Daoy (cell line): ENCODE data around the gene DTWD2. TPM values are rescaled to one million over a fixed set of nuclear protein-coding genes. Genes with fewer than 3 reads are reported as not detected.
"Not testable (repeated sequence)": the region's sequence is repeated elsewhere in the genome, so short reads cannot be mapped to it uniquely, and the experiment has no call there.

Experiments
- DNase-seq: peaks from one replicate; pipeline ENCODE4 v3.0.0-alpha.2; 2015; ENCODE audit warnings: low read depth
- total RNA-seq: library from RNA; depleted of rRNA; stranded (reverse); fragments of >200 nt; shearing (Covaris generic); gene quantifications from 2 replicates; pipeline ENCODE4 v1.2.3, GENCODE V29; 2014

Gene DTWD2
- total RNA-seq, 1 experiment from 2014 or later, result 10.7 TPM

DNA sequence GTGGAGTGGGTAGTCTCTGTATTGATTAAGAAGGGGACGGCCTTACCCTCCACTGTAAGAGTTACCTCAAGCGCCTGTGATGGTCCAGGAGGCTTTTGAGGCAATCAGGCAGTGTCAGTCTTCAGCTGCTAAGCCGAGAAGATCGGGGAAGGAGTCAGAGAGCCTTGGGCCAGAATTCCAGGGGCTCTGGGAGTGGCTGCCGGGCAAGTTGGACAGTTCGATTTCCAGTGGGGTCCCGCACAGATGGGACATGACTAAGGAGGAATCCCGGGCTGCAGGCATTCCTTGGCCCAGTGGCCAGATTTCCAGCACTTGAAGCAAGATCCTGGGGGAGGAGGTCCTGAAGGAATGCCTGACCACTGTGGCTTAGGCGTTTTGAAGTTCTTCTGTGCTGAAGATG lies 38.0 kb downstream of the DTWD2 start:
- not testable (repeated sequence) for DNase-seq

DNA sequence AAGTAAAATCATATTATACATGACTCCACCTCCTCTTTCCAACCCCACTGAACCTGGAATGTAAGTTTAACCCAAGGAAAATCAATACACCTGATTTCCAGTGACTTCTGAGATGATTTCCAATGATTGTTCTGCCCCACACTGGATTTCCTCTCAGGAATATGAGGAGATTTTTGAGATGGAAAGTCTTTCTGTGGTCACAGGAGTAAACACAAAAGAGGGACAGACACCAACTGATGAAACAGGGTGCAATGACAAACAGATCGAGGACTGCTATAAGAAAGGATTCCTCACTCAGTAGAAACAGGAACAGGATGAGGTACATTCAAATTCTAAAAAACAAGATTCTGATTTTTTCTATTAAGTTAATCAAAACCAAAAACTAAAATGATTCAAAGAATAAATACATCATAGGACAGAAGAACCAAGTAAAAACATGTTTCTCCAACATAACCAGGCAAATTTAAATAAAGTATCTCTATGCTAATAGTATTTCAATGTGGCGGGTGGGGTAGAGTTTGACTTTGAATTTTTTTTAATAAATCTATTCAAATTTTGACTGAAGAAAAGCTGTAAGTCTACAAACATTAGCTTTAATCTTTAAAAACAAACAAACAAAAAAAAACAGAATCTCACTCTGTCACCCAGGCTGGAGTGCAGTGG lies 42.1 kb downstream of the DTWD2 start:
- DNase-seq, result no peak

DNA sequence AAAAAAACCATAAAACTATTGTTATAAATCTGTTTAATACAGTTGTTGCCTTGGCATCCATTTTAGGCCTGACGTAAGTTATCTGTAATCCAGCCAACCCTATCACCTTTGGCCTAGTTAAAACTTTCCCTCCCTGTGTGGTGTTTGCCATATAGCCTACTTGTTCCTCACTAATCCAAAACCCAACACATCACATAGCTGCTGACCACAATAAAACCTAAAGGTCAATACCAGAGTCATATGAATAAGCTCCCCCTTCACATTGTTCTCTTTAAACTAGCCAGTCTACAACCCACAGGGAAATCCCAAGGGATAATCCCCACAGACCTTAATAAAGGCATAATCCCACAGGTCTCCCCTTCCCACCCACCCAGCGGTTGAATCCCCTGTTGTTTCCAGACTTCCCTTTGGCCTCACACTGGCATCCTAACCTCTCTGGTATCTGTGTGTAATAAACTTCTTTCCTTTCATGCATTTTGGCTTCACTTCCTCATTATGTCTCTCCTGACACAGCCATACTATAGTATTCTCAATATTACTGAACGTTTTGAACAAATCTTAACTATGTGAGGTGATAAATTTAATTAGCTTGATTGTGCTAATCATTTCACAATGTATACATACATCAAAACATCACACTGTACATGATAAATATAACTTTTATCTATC lies 50.8 kb downstream of the DTWD2 start:
- DNase-seq, result peak; percentile 45

DNA sequence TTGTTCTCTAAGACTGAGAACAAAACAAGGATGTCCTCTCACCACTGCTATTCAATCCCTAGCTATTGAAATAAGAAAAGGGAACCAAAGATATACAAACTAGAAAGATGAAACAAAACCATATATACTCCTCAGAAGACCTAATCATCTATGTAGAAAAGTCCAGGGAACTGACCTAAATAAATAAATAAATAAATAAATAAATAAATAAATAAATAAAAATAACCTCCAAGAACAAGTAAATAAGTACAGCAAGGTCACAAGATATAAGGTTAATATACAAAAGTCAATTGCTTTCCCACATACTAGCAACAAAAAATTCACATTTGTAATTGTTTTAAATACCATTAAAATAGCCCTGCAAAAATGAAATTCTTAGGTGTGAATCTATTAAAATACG lies 54.6 kb downstream of the DTWD2 start:
- DNase-seq, result no peak

DNA sequence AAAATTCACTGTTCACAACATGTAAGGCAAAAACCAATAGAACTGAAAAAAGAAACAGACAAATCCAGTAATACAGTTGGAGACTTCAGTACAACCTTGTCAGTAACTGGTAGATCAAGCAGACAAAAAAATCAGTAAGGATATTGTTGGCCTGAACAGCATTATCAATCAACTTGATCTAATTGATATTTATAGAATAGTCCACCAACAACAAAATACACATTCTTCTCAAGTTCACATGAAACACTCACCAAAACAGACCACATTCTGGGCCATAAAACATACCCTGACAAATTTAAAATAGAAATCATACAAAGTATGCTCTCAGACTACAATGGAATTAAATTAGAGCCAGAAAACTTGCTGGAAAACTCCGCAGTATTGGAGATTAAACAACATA lies 56.8 kb downstream of the DTWD2 start:
- no peak for DNase-seq

DNA sequence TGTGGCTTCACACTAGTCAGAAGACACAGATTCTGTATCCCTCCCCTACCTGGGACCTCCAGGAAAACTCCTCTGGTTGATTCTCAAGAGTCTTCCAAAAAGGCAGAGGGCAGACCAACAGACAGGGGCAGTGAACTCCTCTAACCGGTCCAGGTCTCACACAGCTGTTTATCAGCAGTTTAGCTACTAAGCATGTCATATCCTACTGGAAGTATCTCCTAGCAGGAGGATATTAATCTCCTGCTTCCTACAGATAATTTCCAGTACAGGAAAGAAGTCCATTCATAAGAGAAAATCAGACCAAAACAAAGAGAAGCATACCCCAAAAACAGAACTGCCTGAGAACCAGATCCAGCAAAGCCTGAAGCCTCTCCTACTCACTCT lies 64.3 kb downstream of the DTWD2 start:
- DNase-seq, result no peak

DNA sequence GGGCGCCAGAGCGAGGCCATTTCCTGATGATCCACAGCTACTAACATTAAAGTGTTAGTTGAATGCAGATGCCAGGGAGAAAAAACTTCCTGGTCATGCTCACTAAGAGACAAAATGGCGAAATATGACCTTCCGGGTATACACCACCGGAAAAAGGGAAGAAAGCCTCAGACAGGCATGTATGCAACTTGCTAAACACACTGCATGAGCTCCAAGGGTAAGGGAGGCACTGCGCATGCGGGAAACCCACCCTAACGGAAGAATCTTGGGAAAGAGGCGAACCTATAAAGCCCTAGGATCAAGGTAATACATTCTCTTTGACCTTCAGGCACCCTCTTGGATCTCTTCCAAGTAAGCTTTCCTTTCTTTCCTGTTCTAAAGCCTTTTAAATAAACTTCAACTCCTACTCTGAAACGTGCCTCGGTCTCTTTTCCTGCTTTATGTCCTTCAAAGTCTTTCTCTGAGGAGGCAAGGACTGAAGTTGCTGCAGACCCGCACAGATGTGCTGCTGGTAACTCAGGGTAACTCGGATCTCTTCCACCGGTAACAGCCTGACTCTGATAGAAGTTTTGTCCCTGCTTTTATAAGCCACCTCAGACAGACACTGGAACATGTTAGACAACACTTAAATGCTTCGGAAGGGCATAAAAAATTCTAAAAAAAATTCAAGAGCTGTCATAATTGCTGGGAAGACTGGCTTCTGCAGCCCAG lies 64.9 kb downstream of the DTWD2 start:
- no peak for DNase-seq

DNA sequence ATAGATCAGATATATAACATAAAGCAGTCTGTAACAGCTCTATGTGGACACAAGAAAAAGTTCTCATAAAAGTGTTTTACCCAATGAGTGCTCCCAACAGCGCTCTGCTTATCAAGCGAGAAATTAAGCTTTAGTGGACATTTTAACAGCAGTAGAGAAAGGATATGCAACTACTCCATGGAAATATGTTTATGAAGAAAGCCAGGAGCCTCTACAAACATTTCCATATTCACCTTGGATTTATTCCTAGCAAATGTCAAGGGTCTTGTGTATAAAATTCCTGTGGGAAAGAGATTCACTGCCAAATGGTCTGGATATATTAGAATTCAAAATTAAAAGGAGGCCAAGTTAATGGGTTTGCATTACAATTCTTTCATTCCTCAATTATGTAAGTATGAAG lies 66.5 kb downstream of the DTWD2 start:
- DNase-seq, result no peak

DNA sequence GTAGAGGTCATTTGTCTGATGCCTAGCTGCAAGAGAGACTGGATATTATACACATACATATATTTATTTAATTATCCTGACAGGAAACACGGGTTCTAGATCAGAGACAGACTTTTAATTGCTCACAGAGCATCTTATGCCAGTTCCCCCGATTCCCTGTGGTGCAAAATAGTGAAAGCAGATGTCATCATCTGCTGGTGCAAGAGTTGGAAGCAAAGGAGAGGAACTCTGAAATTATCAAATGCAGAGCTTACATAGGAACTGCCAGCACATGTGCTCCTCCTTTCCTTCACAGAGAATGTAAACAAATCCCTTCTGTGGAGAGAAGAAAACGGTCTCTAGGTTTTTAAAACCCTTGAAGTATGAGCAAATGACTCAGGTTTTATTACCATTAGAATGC lies 69.3 kb downstream of the DTWD2 start:
- no peak for DNase-seq

DNA sequence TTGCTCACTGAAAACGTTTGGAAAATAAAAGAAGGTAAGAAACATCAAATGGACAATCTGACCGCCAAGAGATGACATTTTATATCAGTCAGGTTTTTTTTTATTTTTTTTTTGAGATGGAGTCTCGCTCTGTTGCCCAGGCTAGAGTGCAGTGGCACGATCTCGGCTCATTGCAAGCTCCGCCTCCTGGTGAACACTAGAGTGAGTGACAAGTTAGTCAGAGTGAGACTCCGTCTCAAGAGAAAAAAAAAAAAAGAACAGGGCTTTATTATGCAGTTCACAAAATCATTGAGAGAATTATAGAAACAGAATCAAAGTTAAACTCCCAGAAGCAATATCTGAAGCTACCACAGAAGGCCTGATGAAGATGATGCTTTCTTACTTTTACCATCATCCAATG lies 70.1 kb downstream of the DTWD2 start:
- DNase-seq, result no peak

DNA sequence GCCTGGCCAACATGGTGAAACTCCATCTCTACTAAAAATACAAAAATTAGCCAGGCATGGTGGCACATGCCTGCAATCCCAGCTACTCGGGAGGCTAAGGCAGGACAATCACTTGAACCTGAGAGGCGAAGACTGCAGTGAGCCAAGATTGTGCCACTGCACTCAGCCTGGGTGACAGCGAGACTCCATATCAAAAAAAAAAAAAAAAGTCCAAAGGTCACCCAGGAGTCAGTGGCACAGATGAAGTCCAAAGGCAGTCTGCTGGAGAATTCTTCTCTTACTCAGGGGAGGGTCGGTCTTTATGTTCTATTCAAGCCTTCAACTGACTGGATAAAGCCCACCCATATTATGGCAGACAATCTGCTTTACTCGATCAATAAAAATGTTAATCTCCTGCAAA lies 80.8 kb downstream of the DTWD2 start:
- not testable (repeated sequence) for DNase-seq

DNA sequence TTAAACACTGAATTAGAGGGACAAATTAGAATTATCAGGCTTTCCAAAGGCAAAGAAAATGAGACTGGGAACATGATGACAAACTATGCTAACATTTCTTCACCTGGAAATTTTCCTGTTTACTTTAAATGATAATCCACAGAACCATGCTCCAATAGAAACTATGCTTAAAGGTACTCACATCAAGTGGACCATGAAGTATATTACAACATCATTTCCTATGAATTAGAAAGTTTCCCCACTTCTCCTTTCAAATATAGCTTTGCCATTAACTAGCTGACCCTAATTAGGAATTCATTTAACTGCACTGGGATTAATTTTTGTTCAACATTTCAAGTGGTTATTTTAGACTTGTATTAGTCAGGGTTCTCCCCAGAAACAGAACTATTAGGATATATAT lies 81.4 kb downstream of the DTWD2 start:
- DNase-seq, result no peak

DNA sequence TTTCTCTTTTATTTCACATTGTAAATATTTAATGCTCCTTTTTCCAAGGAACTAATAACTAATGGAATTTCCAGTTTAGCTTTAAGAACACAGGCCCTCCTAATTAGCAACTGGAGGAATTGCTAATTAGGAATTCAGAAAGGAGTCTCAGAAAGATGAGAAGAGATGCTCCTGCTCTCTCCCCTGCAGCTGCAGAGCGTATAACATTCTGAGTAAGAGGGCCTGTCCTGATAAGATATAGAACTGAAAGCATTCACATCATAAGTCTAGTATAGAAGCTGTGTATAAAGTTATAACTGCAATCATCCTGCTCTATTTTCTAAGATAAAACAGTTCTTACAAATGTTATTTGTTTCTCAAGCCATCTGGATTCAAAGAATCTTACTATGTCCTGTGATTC lies 83.2 kb downstream of the DTWD2 start:
- DNase-seq, result no peak

DNA sequence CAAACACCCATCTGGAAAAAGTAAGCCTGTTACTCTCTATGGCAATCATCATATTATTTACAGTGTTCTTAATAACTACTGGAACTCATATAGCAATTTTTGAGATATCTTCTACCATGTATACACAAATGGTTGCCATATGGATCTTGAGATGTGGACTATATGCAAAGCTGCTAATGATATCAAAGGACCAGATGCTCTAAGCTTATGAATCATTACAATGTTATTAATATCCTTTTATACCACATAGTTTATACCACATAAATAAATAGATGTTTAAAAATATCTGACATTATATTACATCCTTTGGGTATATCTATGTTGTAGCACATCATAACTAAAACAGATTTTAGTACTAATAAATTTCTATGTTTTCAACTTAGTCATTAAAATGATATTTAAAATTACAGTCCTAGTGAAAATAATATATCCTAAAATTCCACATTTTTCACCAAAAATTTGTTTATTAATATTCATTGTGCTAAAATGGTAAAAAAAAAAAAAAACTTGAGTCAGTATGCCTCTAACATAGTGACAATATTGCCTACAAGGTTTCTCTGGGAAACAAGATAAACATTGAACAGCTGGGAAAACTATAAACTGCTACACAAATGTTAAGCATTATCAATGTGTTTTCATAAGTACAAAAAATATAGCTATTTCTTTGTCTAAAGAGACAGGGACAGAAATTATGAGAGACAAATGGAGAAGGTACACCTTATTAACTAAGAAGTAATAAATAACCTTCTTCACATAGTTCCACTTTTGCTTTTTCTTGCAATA lies 85.5 kb downstream of the DTWD2 start:
- no peak for DNase-seq

DNA sequence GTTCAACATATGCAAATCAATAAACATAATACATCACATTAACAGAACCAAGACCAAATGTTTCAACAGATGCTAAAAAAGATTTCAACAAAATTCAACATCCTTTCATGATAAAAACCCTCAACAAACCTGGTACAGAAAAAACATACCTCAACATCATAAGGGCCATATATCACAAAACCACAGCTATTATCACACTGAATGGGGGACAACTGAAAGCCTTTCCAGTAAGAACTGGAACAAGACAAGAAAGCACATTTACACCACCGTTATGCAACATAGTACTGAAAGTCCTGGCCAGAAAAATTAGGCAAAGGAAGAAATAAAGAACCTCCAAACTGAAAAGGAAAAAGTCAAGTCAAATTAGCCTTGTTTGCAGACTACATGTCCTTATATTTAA lies 93.6 kb downstream of the DTWD2 start:
- no peak for DNase-seq

DNA sequence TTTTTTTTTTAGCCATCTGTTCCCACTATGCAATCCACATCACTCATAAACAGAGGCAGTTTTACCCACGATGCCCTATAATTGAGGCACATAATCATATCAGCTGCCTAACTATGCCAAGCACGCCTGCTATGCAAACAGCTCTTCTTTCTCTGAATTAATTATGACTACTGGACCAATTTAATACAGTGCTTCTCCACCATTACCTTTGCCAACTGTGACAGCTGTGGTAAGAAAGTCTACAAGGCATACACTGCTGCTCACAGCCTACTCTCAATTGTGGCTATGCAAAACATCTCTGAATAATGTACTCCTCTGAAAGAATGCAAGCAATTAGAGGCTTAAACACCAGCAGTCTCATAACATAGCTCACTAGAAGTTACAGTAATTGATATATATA lies 97.1 kb downstream of the DTWD2 start:
- DNase-seq, result no peak

DNA sequence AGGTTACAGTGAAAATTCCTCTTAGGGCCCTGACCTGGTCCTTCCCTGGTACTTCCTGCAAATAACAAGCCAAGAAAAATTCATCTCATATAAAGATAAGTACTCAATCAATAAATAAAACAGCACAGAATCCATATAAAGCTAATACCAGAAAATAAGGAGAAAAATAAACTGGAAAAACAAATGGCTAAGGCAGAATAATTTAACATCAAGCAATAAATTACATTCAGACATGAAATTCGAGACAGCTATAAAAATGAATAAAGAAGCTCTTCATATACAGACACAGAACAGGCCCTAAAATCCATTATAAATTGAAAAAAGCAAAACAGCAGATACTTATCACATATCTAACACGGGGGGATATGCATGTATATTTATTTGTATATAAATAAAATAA lies 99.2 kb downstream of the DTWD2 start:
- DNase-seq, result no peak

DNA sequence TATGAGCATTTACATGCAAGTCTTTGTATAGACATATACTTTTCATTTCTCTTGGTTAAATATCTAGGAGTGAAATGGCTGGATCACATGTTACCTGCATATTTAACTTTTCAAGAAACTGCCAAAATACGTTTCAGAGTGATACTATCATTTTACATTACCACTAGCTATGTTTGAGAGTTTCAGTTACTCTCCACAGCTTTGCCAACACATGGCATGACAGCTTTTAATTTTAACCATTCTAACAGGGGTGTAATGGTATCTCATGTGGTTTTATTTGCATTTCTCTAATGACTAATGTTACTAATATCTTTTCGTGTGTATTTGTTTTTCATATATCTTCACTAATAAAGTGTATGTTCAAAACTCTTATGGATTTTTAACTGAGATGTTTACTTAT lies 99.8 kb downstream of the DTWD2 start:
- DNase-seq, result no peak

DNA sequence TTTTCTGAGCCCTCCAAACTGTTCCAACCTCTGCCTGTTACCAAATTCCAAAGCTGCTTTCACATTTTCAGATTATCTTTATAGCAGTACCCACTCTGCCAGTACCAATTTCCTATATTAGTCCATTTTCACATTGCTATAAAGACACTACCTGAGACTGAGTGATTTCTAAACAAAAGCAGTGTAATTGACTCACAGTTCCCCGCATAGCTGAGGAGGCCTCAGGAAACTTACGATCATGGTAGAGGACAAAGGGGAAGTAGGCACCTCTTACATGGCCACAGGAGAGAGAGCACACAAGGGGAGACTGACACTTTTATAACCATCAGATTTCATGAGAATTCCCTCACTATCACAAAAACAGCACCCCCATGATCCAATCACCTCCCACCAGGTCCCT lies 105.0 kb downstream of the DTWD2 start:
- DNase-seq, result no peak

DNA sequence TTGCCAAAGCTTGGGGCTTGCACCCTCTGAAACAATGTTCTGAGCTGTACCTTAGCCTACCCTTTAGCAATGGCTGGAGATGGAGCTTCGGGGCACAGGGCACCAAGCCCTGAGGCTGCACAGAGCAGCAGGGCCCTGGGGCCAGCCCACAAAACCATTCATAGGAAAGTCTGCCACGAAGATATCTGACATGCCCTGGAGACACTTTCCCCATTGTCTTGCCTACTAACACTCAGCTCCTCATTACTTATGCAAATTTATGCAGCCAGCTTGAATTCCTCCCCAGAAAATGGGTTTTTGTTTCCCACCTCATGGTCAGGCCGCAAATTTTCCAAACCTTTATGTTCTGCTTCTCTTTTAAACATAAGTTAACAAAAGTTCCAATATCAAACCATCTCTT lies 105.7 kb downstream of the DTWD2 start:
- DNase-seq, result no peak

DNA sequence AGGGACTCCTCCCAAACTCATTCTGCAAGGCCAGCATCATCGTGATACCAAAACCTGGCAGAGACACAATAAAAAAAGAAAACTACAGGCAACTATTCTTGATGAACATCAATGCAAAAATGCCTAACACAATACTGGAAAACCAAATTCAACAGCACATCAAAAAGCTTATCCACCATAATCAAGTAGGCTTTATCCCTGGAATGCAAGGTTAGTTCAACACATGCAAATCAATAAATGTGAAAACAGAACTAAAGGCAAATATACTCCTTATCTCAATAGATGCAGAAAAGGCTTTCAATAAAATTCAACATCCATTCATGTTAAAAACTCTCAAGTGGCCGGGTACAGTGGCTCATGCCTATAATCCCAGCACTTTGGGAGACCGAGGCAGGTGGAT lies 111.5 kb downstream of the DTWD2 start:
- DNase-seq, result not testable (repeated sequence)

DNA sequence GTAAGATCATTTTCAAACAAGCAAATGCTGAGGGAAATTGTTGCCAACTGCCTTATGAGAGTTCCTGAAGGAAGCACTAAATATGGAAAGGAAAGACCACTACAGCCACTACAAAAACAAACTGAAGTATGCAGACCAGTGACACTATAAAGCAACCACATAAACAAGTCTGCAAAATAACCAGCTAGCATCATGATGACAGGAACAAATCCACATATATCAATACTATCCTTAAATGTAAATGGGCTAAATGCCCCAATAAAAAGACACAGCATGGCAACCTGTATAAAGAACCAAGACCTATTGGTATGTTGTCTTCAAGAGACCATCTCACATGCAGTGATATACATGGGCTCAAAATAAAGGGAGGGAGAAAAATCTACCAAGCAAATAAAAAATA lies 113.2 kb downstream of the DTWD2 start:
- no peak for DNase-seq

DNA sequence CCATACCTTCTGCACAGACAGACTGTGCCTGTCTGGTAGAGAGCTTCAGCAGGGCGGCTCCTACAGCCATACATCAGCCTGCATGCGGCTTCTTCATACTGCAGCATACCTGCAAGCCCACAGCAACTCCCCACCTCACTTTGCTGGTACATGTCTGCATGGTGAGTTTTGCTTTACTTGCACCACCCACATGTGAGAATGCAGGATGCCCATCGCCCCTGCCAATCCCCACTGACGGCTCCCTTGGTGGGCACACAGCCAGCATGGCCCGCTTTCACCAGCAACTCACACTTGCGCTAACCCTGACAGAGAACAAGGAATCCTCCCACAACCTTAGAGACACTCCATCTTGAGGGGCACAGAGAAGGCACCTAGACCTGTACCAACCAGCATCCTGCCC lies 114.9 kb downstream of the DTWD2 start:
- no peak for DNase-seq
